ENCODE results near the gene RAB26.

The RAB26 gene

GRCh38 chr16:2155091-2155950 is 6.9 kb downstream of the RAB26 start, which contains the start of gene TRAF7:
Gene TRAF7, plus strand, starts transcription at chr16:2155782. Its CDS starts 8,139 bp downstream, at chr16:2163921.
- TF ChIP-seq CTCF (IDR thresholded peaks at IDR 0.05; ENCODE audit: low read depth, low read length) = no peak
- peak within 1 kb of the TSS; percentile 98 for H3K4me3 ChIP-seq (ENCODE audit: low read depth, low read length)
- in situ Hi-C loops (cut with HindIII; ENCODE audit: low sequenced_read_pairs) = no loop called here
- peak; percentile 100 for DNase-seq (ENCODE audit: low read depth, low spot score)

- peak overlapping the region; percentile 90 for H3K4me3 ChIP-seq (ENCODE audit: low read depth, low read length)
- peak; percentile 67 for DNase-seq (ENCODE audit: low read depth, low spot score)
- in situ Hi-C loops (cut with HindIII; ENCODE audit: low sequenced_read_pairs) = no loop called here
- TF ChIP-seq CTCF (IDR thresholded peaks at IDR 0.05; ENCODE audit: low read depth, low read length) = no peak
Measured at GRCh38 chr16:2155977-2156848, 7.8 kb downstream of the RAB26 start.

- in situ Hi-C loops (cut with HindIII; ENCODE audit: low sequenced_read_pairs) = no loop called here
- TF ChIP-seq CTCF (IDR thresholded peaks at IDR 0.05; ENCODE audit: low read depth, low read length) = no peak
- peak overlapping the region; percentile 90 for H3K4me3 ChIP-seq (ENCODE audit: low read depth, low read length)
- DNase-seq (ENCODE audit: low read depth, low spot score) = no peak
Measured at GRCh38 chr16:2156849-2157224, 8.4 kb downstream of the RAB26 start.

- no peak for DNase-seq (ENCODE audit: low read depth, low spot score)
- H3K4me3 ChIP-seq (ENCODE audit: low read depth, low read length) = no peak overlapping the region
- in situ Hi-C loops (cut with HindIII; ENCODE audit: low sequenced_read_pairs) = no loop called here
- no peak for TF ChIP-seq CTCF (IDR thresholded peaks at IDR 0.05; ENCODE audit: low read depth, low read length)
Measured at GRCh38 chr16:2157480-2158261, 9.2 kb downstream of the RAB26 start.

GRCh38 chr16:2158262-2158638 is 9.8 kb downstream of the RAB26 start:
- no peak overlapping the region for H3K4me3 ChIP-seq (ENCODE audit: low read depth, low read length)
- no peak for DNase-seq (ENCODE audit: low read depth, low spot score)
- in situ Hi-C loops (cut with HindIII; ENCODE audit: low sequenced_read_pairs) = no loop called here
- TF ChIP-seq CTCF (IDR thresholded peaks at IDR 0.05; ENCODE audit: low read depth, low read length) = no peak
